Keratinocyte (primary cell): ENCODE data around the gene LEO1.

Experiments used
- EZH2 ChIP-seq: IDR thresholded peaks from one replicate; pipeline ENCODE4 v1.6.1; 2012; ENCODE audit warnings: inconsistent platforms, mild to moderate bottlenecking, low read length, moderate library complexity
- TF ChIP-seq, protein P1 (sequence below), 3 experiments: IDR thresholded peaks in 1 of 3; conservative IDR thresholded peaks in 1 of 3; optimal IDR thresholded peaks in 1 of 3; 2 replicates in 2 of 3; 3 replicates in 1 of 3; pipeline versions ENCODE3 to v1.5.1; 2011; ENCODE audit warnings: low read length in 3 of 3, mild to moderate bottlenecking in 3 of 3, moderate library complexity in 2 of 3, control low read depth in 1 of 3, inconsistent platforms in 1 of 3; ENCODE audit not compliant: insufficient read depth in 2 of 3; ENCODE audit errors: extremely low read depth in 1 of 3

- TF ChIP-seq, protein P1, sequence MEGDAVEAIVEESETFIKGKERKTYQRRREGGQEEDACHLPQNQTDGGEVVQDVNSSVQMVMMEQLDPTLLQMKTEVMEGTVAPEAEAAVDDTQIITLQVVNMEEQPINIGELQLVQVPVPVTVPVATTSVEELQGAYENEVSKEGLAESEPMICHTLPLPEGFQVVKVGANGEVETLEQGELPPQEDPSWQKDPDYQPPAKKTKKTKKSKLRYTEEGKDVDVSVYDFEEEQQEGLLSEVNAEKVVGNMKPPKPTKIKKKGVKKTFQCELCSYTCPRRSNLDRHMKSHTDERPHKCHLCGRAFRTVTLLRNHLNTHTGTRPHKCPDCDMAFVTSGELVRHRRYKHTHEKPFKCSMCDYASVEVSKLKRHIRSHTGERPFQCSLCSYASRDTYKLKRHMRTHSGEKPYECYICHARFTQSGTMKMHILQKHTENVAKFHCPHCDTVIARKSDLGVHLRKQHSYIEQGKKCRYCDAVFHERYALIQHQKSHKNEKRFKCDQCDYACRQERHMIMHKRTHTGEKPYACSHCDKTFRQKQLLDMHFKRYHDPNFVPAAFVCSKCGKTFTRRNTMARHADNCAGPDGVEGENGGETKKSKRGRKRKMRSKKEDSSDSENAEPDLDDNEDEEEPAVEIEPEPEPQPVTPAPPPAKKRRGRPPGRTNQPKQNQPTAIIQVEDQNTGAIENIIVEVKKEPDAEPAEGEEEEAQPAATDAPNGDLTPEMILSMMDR (optimal IDR thresholded peaks at IDR 0.05 in 1 of 3, IDR thresholded peaks at IDR 0.05 in 1 of 3, conservative IDR thresholded peaks at IDR 0.05 in 1 of 3; ENCODE audit: extremely low read depth in 1 of 3, insufficient read depth in 2 of 3, low read length in 3 of 3): no peak
- TF ChIP-seq EZH2: no peak
Observed at GRCh38 chr15:51992953-51993352, 21.4 kb upstream of the LEO1 start.
